ENCODE results near the gene ERICH3. TPM values are rescaled to one million over a fixed set of nuclear protein-coding genes. Genes with fewer than 3 reads are reported as not detected.

The ERICH3 gene
- total and polyA plus RNA-seq, 8 donors = 0.06 to 6.8 (median 3.6) TPM

DNA sequence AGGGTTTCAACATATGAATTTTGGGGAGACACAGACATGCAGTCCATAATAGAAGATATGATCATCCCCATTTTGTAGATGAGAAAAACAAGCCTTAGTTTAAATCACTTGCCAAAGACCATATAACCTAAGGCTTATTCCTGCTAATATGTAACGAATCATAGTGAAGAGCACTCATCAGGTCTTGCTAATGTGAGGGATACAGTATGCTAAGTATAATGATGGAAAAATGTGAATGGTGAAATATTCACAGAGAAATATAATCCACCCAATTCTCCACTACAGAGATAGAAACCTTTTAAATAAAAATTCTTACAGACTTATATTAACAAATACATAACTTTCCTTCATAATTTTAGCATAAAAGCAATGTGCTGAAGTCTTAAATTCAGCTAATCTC, 18.9 kb downstream of the ERICH3 start:
- intact Hi-C loops (cut with DNase I) = no loop called here
- H3K4me3 ChIP-seq = no peak overlapping the region
- no peaks in the 10 kb centered on the region for H3K4me1 ChIP-seq
- H3K36me3 ChIP-seq = no peaks in the 10 kb centered on the region
- DNase-seq (no peak), ATAC-seq (no peak)
- TF ChIP-seq, protein P1, sequence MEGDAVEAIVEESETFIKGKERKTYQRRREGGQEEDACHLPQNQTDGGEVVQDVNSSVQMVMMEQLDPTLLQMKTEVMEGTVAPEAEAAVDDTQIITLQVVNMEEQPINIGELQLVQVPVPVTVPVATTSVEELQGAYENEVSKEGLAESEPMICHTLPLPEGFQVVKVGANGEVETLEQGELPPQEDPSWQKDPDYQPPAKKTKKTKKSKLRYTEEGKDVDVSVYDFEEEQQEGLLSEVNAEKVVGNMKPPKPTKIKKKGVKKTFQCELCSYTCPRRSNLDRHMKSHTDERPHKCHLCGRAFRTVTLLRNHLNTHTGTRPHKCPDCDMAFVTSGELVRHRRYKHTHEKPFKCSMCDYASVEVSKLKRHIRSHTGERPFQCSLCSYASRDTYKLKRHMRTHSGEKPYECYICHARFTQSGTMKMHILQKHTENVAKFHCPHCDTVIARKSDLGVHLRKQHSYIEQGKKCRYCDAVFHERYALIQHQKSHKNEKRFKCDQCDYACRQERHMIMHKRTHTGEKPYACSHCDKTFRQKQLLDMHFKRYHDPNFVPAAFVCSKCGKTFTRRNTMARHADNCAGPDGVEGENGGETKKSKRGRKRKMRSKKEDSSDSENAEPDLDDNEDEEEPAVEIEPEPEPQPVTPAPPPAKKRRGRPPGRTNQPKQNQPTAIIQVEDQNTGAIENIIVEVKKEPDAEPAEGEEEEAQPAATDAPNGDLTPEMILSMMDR (IDR thresholded peaks at IDR 0.05) = no peak
- no peak overlapping the region for H3K27ac ChIP-seq
- peaks cover 0 to under 1% of the 10 kb centered on the region in 2 donors for H3K9me3 ChIP-seq
- H3K27me3 ChIP-seq = no peaks in the 10 kb centered on the region

DNA sequence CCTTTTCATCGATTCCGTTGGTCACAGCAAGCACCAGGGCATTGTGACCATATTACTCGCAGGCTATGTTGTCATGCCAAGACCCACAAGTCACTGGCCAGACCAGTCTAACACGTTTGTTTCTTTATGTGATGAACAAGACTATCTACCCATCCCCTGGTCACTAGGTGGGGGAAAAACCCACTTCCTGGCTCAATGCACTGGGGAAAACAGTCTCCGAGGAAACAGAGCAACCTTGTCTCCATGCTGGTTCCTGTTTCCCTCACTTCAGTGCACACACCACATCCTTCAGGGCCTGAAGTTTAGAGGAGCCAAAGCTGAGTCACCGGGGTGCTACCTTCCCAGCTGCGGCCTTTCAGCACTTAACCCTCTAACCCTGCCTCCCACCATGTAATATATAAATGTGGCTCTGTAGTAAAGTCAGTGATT, 20.9 kb downstream of the ERICH3 start:
- intact Hi-C loops (cut with DNase I) = no loop called here
- Histone ChIP-seq H3K36me3 (no peaks in the 10 kb centered on the region), H3K4me1 (no peaks in the 10 kb centered on the region), H3K4me3 (no peak overlapping the region), H3K27ac (no peak overlapping the region), H3K9me3 (no peaks in the 10 kb centered on the region), H3K27me3 (no peaks in the 10 kb centered on the region)
- TF ChIP-seq, protein P1 (IDR thresholded peaks at IDR 0.05) = no peak
- DNase-seq (peak in 1 of 4 donors; percentile 31), ATAC-seq (peak; percentile 57)

DNA sequence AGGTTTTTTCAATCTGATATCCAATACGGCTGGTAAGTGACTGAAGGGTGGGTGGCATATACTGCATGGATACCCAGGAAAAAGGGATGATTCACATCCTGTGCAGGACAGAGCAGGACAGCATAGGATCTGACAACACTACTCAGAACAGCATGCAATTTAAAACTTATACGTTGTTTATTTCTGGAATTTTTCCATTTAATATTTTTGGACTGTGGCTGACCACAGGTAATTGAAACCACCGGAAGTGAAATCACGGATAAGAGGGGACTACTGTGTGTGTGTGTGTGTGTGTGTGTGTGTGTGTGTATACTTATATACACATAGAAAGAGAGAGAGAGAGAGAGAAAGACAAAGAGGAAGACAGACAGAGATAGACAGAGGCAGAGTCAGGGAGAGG, 23.0 kb downstream of the ERICH3 start:
- Histone ChIP-seq H3K27me3 (no peaks in the 10 kb centered on the region), H3K36me3 (no peaks in the 10 kb centered on the region), H3K4me1 (no peaks in the 10 kb centered on the region), H3K9me3 (no peaks in the 10 kb centered on the region), H3K27ac (no peak overlapping the region), H3K4me3 (no peak overlapping the region)
- DNase-seq (no peak), ATAC-seq (no peak)
- intact Hi-C loops (cut with DNase I) = no loop called here
- TF ChIP-seq, protein P1 (IDR thresholded peaks at IDR 0.05) = no peak

DNA sequence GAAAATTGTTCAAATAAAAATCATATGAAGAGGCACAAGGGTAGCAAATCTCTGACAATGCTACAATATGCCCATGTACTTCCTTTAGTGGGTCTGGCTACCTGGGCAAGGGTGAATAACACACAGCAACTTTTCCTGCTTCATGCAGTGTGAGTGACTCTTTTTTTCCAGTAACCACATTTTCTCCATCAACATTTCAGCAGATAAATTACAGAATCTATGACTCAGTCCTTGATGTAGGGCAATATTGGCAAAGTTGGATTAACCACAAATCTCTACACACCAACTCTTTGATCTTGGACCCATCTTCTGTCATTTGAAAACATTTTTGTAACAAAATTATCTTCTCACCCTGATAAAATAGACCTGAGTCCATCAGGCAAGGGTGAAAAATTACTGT, 31.7 kb downstream of the ERICH3 start:
- Histone ChIP-seq H3K4me3 (no peak overlapping the region), H3K27ac (no peak overlapping the region), H3K9me3 (no peaks in the 10 kb centered on the region), H3K27me3 (no peaks in the 10 kb centered on the region), H3K36me3 (no peaks in the 10 kb centered on the region), H3K4me1 (peaks cover 0 to 3% of the 10 kb centered on the region in 2 donors)
- DNase-seq (no peak), ATAC-seq (peak; percentile 25)
- TF ChIP-seq, protein P1 (IDR thresholded peaks at IDR 0.05) = no peak
- intact Hi-C loops (cut with DNase I) = no loop called here

DNA sequence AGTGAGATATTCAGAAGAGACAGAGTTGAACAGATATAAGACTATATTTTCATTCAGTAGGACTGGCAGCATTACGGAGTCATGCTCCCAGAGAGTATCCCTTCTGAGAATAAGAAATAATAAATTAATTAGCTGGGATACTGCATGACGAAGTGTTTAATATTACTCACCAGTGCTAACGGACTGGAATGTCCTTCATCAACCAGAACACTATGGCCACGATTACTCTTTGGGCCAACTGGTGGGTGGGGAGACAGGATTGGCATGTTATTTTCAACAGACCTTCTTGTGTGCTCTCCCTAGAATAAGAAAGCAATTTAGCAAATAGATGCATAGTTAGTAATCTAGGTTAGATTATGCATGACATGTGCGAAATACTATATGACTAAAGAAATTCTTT, 32.4 kb downstream of the ERICH3 start:
- intact Hi-C loops (cut with DNase I) = no loop called here
- no peak for ATAC-seq
- H3K27me3 ChIP-seq = no peaks in the 10 kb centered on the region

More for the DNA sequence above, 32.4 kb downstream of the ERICH3 start:
- Histone ChIP-seq H3K9me3 (no peaks in the 10 kb centered on the region), H3K36me3 (no peaks in the 10 kb centered on the region), H3K4me1 (peaks cover 0 to 3% of the 10 kb centered on the region in 2 donors), H3K27ac (no peak overlapping the region), H3K4me3 (no peak overlapping the region)
- no peak for DNase-seq
- TF ChIP-seq, protein P1 (IDR thresholded peaks at IDR 0.05) = no peak

Measured in left lung (tissue), 10 donors.